WTC11 (cell line): ENCODE measurements around the gene DTNBP1. TPM values are rescaled to one million over a fixed set of nuclear protein-coding genes. Genes with fewer than 3 reads are reported as not detected.
A peak's percentile ranks its signal among the peaks of the same experiment; 100 is the strongest.

ENCODE experiments used
- ATAC-seq: fragments of 200-7000 bp; cut with Tn5 transposase; 2 replicates; pipeline ENCODE4 v1.10.0; 2021; ENCODE audit warnings: mild to moderate bottlenecking, moderate library complexity
- CTCF ChIA-PET: fragments of 300-600 bp; sonication (Branson Sonifier 250); formaldehyde crosslinking; loops from one replicate; lab custom pipeline; 2021; ENCODE audit warnings: antibody characterized with exemption; lab: Charles Lee
- POLR2A ChIA-PET: fragments of 350-600 bp; sonication (Branson Sonifier 250); formaldehyde crosslinking; loops from one replicate; lab custom pipeline; 2021; ENCODE audit warnings: antibody characterized with exemption; lab: Charles Lee
- DNase-seq: peaks from one replicate; pipeline ENCODE4 v3.0.0; 2021; ENCODE audit warnings: low spot score
- H3K27ac Mint-ChIP-seq: 2 replicates; pipeline ENCODE4 v1.8.0; 2021; ENCODE audit warnings: mixed read lengths
- H3K27me3 Mint-ChIP-seq: 2 replicates; pipeline ENCODE4 v1.8.0; 2021; ENCODE audit warnings: low read depth, mild to moderate bottlenecking, moderate library complexity, mixed read lengths
- H3K36me3 Mint-ChIP-seq: 2 replicates; pipeline ENCODE4 v1.8.0; 2021; ENCODE audit warnings: mixed read lengths
- H3K4me1 Mint-ChIP-seq: 2 replicates; pipeline ENCODE4 v1.8.0; 2022; ENCODE audit warnings: mixed read lengths
- H3K4me3 Mint-ChIP-seq: 2 replicates; pipeline ENCODE4 v1.8.0; 2021; ENCODE audit warnings: mild to moderate bottlenecking, moderate library complexity, mixed read lengths
- H3K9me3 Mint-ChIP-seq: 2 replicates; pipeline ENCODE4 v1.8.0; 2021; ENCODE audit warnings: mixed read lengths
- ATF1 ChIP-seq: sonication (generic); formaldehyde crosslinking; IDR thresholded peaks from 2 replicates; pipeline ENCODE4 v1.8.1; 2023; ENCODE audit warnings: mild to moderate bottlenecking, moderate library complexity, missing genetic modification reagents
- ELF4 ChIP-seq: sonication (generic); formaldehyde crosslinking; IDR thresholded peaks from 2 replicates; pipeline ENCODE4 v1.8.1; 2022; ENCODE audit warnings: low read depth, mild to moderate bottlenecking, moderate library complexity, missing genetic modification reagents
- HMGA2 ChIP-seq: fragments of 250-450 bp; sonication (Bioruptor Pico); IDR thresholded peaks from 2 replicates; pipeline ENCODE4 v1.4.0; 2021; ENCODE audit warnings: mild to moderate bottlenecking, moderate library complexity
- IRF2 ChIP-seq: sonication (generic); formaldehyde crosslinking; IDR thresholded peaks from 2 replicates; pipeline ENCODE4 v1.8.0; 2022; ENCODE audit warnings: low read depth, missing genetic modification reagents, borderline replicate concordance
- KAT7 ChIP-seq: sonication (generic); formaldehyde crosslinking; IDR thresholded peaks from 2 replicates; pipeline ENCODE4 v1.8.1; 2023; ENCODE audit warnings: missing genetic modification reagents, mild to moderate bottlenecking, borderline replicate concordance
- NFATC4 ChIP-seq: fragments of 250-450 bp; sonication (Bioruptor Pico); IDR thresholded peaks from 2 replicates; pipeline ENCODE4 v1.9.0; 2021; ENCODE audit warnings: mild to moderate bottlenecking
- NR3C1 ChIP-seq: sonication (generic); formaldehyde crosslinking; conservative IDR thresholded peaks from 2 replicates; pipeline ENCODE4 v1.8.1; 2023; ENCODE audit warnings: low read depth, mild to moderate bottlenecking, missing genetic modification reagents
- OVOL2 ChIP-seq: fragments of 250-450 bp; sonication (Bioruptor Pico); IDR thresholded peaks from 2 replicates; pipeline ENCODE4 v1.9.0; 2021; ENCODE audit warnings: mild to moderate bottlenecking, borderline replicate concordance
- SMAD4 ChIP-seq: sonication (generic); formaldehyde crosslinking; IDR thresholded peaks from 2 replicates; pipeline ENCODE4 v1.8.0; 2022; ENCODE audit warnings: mild to moderate bottlenecking, missing genetic modification reagents
- ZNF219 ChIP-seq: sonication (generic); formaldehyde crosslinking; IDR thresholded peaks from 2 replicates; pipeline ENCODE4 v1.8.0; 2023; ENCODE audit warnings: missing genetic modification reagents, mild to moderate bottlenecking, borderline replicate concordance
- ZNF416 ChIP-seq: fragments of 250-450 bp; sonication (Bioruptor Pico); IDR thresholded peaks from 2 replicates; pipeline ENCODE4 v1.9.0; 2021; ENCODE audit warnings: mild to moderate bottlenecking, inconsistent platforms
- ZNF423 ChIP-seq: fragments of 250-450 bp; sonication (Bioruptor Pico); IDR thresholded peaks from 2 replicates; pipeline ENCODE4 v2.1.2; 2022; ENCODE audit warnings: mild to moderate bottlenecking, moderate library complexity
- ZNF671 ChIP-seq: fragments of 250-450 bp; sonication (Bioruptor Pico); IDR thresholded peaks from 2 replicates; pipeline ENCODE4 v1.8.0; 2021; ENCODE audit warnings: mild to moderate bottlenecking
- total RNA-seq: library from RNA; stranded (reverse); gene quantifications from 3 replicates; pipeline ENCODE4 v1.2.3, GENCODE V29; 2021
- TF ChIP-seq, protein P1 (sequence below): sonication (generic); formaldehyde crosslinking; IDR thresholded peaks from 2 replicates; pipeline ENCODE4 v1.8.0; 2023; ENCODE audit warnings: missing genetic modification reagents, mild to moderate bottlenecking, borderline replicate concordance
- TF ChIP-seq, protein P2 (sequence below): sonication (generic); formaldehyde crosslinking; IDR thresholded peaks from 2 replicates; pipeline ENCODE4 v1.8.1; 2023; ENCODE audit warnings: mild to moderate bottlenecking, missing genetic modification reagents, moderate library complexity
- TF ChIP-seq, protein P3 (sequence below): sonication (generic); formaldehyde crosslinking; IDR thresholded peaks from 2 replicates; pipeline ENCODE4 v1.8.0; 2022; ENCODE audit warnings: mild to moderate bottlenecking, missing genetic modification reagents
- TF ChIP-seq, protein P4 (sequence below): sonication (generic); formaldehyde crosslinking; IDR thresholded peaks from 2 replicates; pipeline ENCODE4 v1.8.1; 2023; ENCODE audit warnings: mild to moderate bottlenecking, missing genetic modification reagents
- TF ChIP-seq, protein P5 (sequence below): sonication (generic); formaldehyde crosslinking; IDR thresholded peaks from 2 replicates; pipeline ENCODE4 v1.8.1; 2023; ENCODE audit warnings: mild to moderate bottlenecking, missing genetic modification reagents
- TF ChIP-seq, protein P6 (sequence below): sonication (generic); formaldehyde crosslinking; IDR thresholded peaks from 2 replicates; pipeline ENCODE4 v1.8.0; 2023; ENCODE audit warnings: mild to moderate bottlenecking, missing genetic modification reagents

Gene DTNBP1
- total RNA-seq, 1 experiment from 2014 or later, result 15.1 TPM

DNA sequence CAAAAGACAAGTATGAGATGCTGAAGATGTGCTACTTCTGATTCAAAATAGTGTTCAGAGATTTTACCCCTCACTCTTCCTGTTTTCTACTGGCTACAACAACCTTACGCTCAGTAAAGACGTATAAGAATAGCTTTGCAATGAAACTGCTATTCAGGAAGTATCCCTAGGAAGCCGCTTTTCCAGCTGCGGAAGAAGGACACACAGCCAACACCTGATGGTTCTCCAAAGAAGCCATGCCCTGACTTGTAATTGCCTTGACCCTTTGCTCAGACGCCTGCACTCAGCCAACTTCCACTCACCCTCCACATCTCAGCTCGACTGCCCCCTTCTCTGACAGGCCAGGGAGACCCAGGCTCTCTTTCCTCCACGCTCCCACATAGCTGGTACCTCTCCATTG is 111.6 kb downstream of the DTNBP1 start (continued):
- TF ChIP-seq, protein P1, sequence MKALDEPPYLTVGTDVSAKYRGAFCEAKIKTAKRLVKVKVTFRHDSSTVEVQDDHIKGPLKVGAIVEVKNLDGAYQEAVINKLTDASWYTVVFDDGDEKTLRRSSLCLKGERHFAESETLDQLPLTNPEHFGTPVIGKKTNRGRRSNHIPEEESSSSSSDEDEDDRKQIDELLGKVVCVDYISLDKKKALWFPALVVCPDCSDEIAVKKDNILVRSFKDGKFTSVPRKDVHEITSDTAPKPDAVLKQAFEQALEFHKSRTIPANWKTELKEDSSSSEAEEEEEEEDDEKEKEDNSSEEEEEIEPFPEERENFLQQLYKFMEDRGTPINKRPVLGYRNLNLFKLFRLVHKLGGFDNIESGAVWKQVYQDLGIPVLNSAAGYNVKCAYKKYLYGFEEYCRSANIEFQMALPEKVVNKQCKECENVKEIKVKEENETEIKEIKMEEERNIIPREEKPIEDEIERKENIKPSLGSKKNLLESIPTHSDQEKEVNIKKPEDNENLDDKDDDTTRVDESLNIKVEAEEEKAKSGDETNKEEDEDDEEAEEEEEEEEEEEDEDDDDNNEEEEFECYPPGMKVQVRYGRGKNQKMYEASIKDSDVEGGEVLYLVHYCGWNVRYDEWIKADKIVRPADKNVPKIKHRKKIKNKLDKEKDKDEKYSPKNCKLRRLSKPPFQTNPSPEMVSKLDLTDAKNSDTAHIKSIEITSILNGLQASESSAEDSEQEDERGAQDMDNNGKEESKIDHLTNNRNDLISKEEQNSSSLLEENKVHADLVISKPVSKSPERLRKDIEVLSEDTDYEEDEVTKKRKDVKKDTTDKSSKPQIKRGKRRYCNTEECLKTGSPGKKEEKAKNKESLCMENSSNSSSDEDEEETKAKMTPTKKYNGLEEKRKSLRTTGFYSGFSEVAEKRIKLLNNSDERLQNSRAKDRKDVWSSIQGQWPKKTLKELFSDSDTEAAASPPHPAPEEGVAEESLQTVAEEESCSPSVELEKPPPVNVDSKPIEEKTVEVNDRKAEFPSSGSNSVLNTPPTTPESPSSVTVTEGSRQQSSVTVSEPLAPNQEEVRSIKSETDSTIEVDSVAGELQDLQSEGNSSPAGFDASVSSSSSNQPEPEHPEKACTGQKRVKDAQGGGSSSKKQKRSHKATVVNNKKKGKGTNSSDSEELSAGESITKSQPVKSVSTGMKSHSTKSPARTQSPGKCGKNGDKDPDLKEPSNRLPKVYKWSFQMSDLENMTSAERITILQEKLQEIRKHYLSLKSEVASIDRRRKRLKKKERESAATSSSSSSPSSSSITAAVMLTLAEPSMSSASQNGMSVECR (CRISPR knock-in tag), result no peak
- no peak for TF ChIP-seq ZNF671 (CRISPR knock-in tag)
- TF ChIP-seq SMAD4, result no peak
- no peak for TF ChIP-seq NFATC4 (CRISPR knock-in tag)
- no peak for TF ChIP-seq HMGA2 (CRISPR knock-in tag)
- TF ChIP-seq, protein P2, sequence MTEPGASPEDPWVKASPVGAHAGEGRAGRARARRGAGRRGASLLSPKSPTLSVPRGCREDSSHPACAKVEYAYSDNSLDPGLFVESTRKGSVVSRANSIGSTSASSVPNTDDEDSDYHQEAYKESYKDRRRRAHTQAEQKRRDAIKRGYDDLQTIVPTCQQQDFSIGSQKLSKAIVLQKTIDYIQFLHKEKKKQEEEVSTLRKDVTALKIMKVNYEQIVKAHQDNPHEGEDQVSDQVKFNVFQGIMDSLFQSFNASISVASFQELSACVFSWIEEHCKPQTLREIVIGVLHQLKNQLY, result no peak
- TF ChIP-seq OVOL2 (CRISPR knock-in tag), result no peak
- TF ChIP-seq, protein P3, sequence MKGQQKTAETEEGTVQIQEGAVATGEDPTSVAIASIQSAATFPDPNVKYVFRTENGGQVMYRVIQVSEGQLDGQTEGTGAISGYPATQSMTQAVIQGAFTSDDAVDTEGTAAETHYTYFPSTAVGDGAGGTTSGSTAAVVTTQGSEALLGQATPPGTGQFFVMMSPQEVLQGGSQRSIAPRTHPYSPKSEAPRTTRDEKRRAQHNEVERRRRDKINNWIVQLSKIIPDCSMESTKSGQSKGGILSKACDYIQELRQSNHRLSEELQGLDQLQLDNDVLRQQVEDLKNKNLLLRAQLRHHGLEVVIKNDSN (CRISPR knock-in tag), result no peak
- TF ChIP-seq, protein P4, sequence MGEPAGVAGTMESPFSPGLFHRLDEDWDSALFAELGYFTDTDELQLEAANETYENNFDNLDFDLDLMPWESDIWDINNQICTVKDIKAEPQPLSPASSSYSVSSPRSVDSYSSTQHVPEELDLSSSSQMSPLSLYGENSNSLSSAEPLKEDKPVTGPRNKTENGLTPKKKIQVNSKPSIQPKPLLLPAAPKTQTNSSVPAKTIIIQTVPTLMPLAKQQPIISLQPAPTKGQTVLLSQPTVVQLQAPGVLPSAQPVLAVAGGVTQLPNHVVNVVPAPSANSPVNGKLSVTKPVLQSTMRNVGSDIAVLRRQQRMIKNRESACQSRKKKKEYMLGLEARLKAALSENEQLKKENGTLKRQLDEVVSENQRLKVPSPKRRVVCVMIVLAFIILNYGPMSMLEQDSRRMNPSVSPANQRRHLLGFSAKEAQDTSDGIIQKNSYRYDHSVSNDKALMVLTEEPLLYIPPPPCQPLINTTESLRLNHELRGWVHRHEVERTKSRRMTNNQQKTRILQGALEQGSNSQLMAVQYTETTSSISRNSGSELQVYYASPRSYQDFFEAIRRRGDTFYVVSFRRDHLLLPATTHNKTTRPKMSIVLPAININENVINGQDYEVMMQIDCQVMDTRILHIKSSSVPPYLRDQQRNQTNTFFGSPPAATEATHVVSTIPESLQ (CRISPR knock-in tag), result no peak

DNA sequence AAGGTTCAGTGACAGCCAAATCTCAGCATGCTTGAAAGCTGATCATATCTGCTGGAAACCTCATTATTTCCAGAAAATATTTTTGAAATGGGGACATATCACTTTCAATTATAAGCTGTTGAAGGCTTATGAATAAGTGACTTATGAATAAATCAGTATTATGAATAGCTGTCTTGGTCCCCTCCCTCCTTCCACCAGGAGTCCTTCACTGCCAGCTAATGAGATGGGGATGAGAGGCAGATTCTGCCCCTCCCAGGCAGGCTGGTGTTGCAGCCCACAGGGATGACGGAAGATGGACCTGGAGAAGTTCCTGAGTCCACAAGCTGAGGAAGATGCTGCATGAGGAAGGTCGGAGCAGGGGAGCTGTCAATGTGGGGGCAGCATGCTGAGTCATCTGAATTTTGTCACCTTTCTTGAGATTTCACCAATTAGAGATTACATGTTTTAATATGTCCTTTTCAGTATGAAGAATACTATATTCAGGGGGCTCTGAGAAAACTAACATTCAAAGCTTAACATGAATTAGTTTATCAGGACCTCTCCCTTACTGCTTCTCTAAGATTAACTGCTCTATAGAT is 112.2 kb downstream of the DTNBP1 start:
- no peaks in the 10 kb centered on the region for H3K27me3 Mint-ChIP-seq
- POLR2A ChIA-PET, result no interaction called here
- CTCF ChIA-PET, result interaction anchor here (1.9 kb wide), 1 partner anchor 74 kb away, joined by 4 read pairs; no protein-coding TSS in a partner anchor
- H3K27ac Mint-ChIP-seq, result peak overlapping the region; percentile 82
- DNase-seq (no peak), ATAC-seq (no peak)
- no peak overlapping the region for H3K4me3 Mint-ChIP-seq
- H3K4me1 Mint-ChIP-seq, result peaks cover 76% of the 10 kb centered on the region
- no peaks in the 10 kb centered on the region for H3K9me3 Mint-ChIP-seq
- H3K36me3 Mint-ChIP-seq, result no peaks in the 10 kb centered on the region
- no peak for TF ChIP-seq HMGA2 (CRISPR knock-in tag)
- TF ChIP-seq, protein P4 (CRISPR knock-in tag), result no peak
- no peak for TF ChIP-seq ELF4 (CRISPR knock-in tag)
- TF ChIP-seq ZNF219 (CRISPR knock-in tag), result no peak
- no peak for TF ChIP-seq IRF2 (CRISPR knock-in tag)
- TF ChIP-seq, protein P5, sequence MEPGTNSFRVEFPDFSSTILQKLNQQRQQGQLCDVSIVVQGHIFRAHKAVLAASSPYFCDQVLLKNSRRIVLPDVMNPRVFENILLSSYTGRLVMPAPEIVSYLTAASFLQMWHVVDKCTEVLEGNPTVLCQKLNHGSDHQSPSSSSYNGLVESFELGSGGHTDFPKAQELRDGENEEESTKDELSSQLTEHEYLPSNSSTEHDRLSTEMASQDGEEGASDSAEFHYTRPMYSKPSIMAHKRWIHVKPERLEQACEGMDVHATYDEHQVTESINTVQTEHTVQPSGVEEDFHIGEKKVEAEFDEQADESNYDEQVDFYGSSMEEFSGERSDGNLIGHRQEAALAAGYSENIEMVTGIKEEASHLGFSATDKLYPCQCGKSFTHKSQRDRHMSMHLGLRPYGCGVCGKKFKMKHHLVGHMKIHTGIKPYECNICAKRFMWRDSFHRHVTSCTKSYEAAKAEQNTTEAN, result no peak
- TF ChIP-seq ATF1 (CRISPR knock-in tag), result no peak
- TF ChIP-seq ZNF416 (CRISPR knock-in tag), result no peak
- no peak for TF ChIP-seq KAT7 (CRISPR knock-in tag)
- TF ChIP-seq, protein P6, sequence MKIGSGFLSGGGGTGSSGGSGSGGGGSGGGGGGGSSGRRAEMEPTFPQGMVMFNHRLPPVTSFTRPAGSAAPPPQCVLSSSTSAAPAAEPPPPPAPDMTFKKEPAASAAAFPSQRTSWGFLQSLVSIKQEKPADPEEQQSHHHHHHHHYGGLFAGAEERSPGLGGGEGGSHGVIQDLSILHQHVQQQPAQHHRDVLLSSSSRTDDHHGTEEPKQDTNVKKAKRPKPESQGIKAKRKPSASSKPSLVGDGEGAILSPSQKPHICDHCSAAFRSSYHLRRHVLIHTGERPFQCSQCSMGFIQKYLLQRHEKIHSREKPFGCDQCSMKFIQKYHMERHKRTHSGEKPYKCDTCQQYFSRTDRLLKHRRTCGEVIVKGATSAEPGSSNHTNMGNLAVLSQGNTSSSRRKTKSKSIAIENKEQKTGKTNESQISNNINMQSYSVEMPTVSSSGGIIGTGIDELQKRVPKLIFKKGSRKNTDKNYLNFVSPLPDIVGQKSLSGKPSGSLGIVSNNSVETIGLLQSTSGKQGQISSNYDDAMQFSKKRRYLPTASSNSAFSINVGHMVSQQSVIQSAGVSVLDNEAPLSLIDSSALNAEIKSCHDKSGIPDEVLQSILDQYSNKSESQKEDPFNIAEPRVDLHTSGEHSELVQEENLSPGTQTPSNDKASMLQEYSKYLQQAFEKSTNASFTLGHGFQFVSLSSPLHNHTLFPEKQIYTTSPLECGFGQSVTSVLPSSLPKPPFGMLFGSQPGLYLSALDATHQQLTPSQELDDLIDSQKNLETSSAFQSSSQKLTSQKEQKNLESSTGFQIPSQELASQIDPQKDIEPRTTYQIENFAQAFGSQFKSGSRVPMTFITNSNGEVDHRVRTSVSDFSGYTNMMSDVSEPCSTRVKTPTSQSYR, result no peak
- no peak for TF ChIP-seq ZNF423 (CRISPR knock-in tag)
- TF ChIP-seq NR3C1 (CRISPR knock-in tag), result no peak
